ENCODE measurements around the gene GPC1.

Gene GPC1

GRCh38 chr2:240443891-240444301 lies 8.4 kb downstream of the GPC1 start:
- no peak for DNase-seq (ENCODE audit: low read depth)

GRCh38 chr2:240444464-240444863 lies 9.0 kb downstream of the GPC1 start:
- DNase-seq (ENCODE audit: low read depth): no peak

- DNase-seq (ENCODE audit: low read depth): no peak
Observed at GRCh38 chr2:240445961-240446663, 10.6 kb downstream of the GPC1 start.

- no peak for DNase-seq (ENCODE audit: low read depth)
Observed at GRCh38 chr2:240446664-240447175, 11.3 kb downstream of the GPC1 start.

- DNase-seq (ENCODE audit: low read depth): no peak
Observed at GRCh38 chr2:240447331-240447730, 11.9 kb downstream of the GPC1 start.

GRCh38 chr2:240447934-240448333 lies 12.5 kb downstream of the GPC1 start:
- DNase-seq (ENCODE audit: low read depth): no peak

GRCh38 chr2:240448387-240449274 lies 13.2 kb downstream of the GPC1 start:
- no peak for DNase-seq (ENCODE audit: low read depth)

- DNase-seq (ENCODE audit: low read depth): no peak
Observed at GRCh38 chr2:240449764-240450531, 14.5 kb downstream of the GPC1 start.

GRCh38 chr2:240450532-240451107 lies 15.2 kb downstream of the GPC1 start:
- no peak for DNase-seq (ENCODE audit: low read depth)

GRCh38 chr2:240451108-240451611 lies 15.7 kb downstream of the GPC1 start:
- DNase-seq (ENCODE audit: low read depth): no peak

- no peak for DNase-seq (ENCODE audit: low read depth)
Observed at GRCh38 chr2:240451791-240452461, 16.5 kb downstream of the GPC1 start.

GRCh38 chr2:240452462-240453256 lies 17.2 kb downstream of the GPC1 start:
- no peak for DNase-seq (ENCODE audit: low read depth)

GRCh38 chr2:240453461-240454105 lies 18.1 kb downstream of the GPC1 start:
- no peak for DNase-seq (ENCODE audit: low read depth)

- DNase-seq (ENCODE audit: low read depth): no peak
Observed at GRCh38 chr2:240454106-240454901, 18.8 kb downstream of the GPC1 start.

- DNase-seq (ENCODE audit: low read depth): no peak
Observed at GRCh38 chr2:240455272-240455646, 19.8 kb downstream of the GPC1 start.

- DNase-seq (ENCODE audit: low read depth): no peak
Observed at GRCh38 chr2:240455647-240456446, 20.4 kb downstream of the GPC1 start.

- DNase-seq (ENCODE audit: low read depth): no peak
Observed at GRCh38 chr2:240456447-240457222, 21.2 kb downstream of the GPC1 start.

Data from activated T-cell treated with anti-CD3 and anti-CD28 coated beads for 1 hour (primary cell).